IMR-90 (cell line): ENCODE results near the gene SIRPG. TPM values are rescaled to one million over a fixed set of nuclear protein-coding genes. Genes with fewer than 3 reads are reported as not detected.

Experiments used
- ATAC-seq: fragments of 200-7000 bp; cut with Tn5 transposase; 2 replicates; pipeline ENCODE4 v1.9.1; 2020; ENCODE audit warnings: low read depth, mild to moderate bottlenecking, moderate library complexity
- BruUV-seq: library from RNA; stranded (reverse); fragments of 400-500 nt; replicated peaks from 2 replicates; lab custom pipeline; 2021; lab: Mats Ljungman, UMichigan
- CTCF ChIA-PET: fragments of 300-600 bp; formaldehyde crosslinking; extraction: SDS; loops from one replicate; lab custom pipeline; 2021; ENCODE audit warnings: antibody characterized with exemption; lab: Yijun Ruan, JAX
- POLR2A ChIA-PET: fragments of 300-600 bp; sonication (Branson Sonifier 250); formaldehyde crosslinking; loops from one replicate; lab custom pipeline; 2022; ENCODE audit warnings: antibody characterized with exemption; ENCODE audit not compliant: unreplicated experiment; lab: Charles Lee
- DNase-seq: peaks from one replicate; pipeline ENCODE4 v3.0.0; 2013
- H2AFZ ChIP-seq: replicated peaks from 2 replicates; pipeline ENCODE3; 2013; ENCODE audit warnings: low read length, mild to moderate bottlenecking; ENCODE audit not compliant: poor library complexity
- H2AK5ac ChIP-seq: 2 replicates; pipeline ENCODE4 v1.6.1; 2013; ENCODE audit warnings: low read depth, low read length, inconsistent platforms
- H2AK9ac ChIP-seq: replicated peaks from 2 replicates; pipeline ENCODE3; 2013; ENCODE audit warnings: mild to moderate bottlenecking, low read depth, low read length, moderate library complexity; ENCODE audit not compliant: poor library complexity
- H2BK120ac ChIP-seq: 2 replicates; pipeline ENCODE4 v1.6.1; 2013; ENCODE audit warnings: low read depth, low read length, inconsistent platforms
- H2BK15ac ChIP-seq: 3 replicates; pipeline ENCODE4 v1.6.1; 2013; ENCODE audit warnings: low read depth, low read length, inconsistent platforms
- H2BK20ac ChIP-seq: 2 replicates; pipeline ENCODE4 v1.6.1; 2013; ENCODE audit warnings: low read depth, mild to moderate bottlenecking, inconsistent platforms, low read length, moderate library complexity
- H2BK5ac ChIP-seq: 2 replicates; pipeline ENCODE4 v1.6.1; 2013; ENCODE audit warnings: mild to moderate bottlenecking, low read depth, low read length, inconsistent platforms; ENCODE audit not compliant: poor library complexity, severe bottlenecking
- H3K14ac ChIP-seq: replicated peaks from 2 replicates; pipeline ENCODE4 v1.6.1; 2013; ENCODE audit warnings: low read depth, low read length, inconsistent platforms
- H3K18ac ChIP-seq: 2 replicates; pipeline ENCODE4 v1.6.1; 2013; ENCODE audit warnings: low read depth, low read length, control low read depth
- H3K23ac ChIP-seq: 2 replicates; pipeline ENCODE4 v1.6.1; 2013; ENCODE audit warnings: low read depth, low read length, inconsistent platforms
- H3K27ac ChIP-seq: 2 replicates; pipeline ENCODE4 v1.5.1; 2013; ENCODE audit warnings: mild to moderate bottlenecking, control low read depth, low read length; ENCODE audit not compliant: insufficient read depth
- H3K27me3 ChIP-seq: 2 replicates; pipeline ENCODE4 v1.6.1; 2013; ENCODE audit warnings: low read length; ENCODE audit not compliant: control insufficient read depth, insufficient read depth
- H3K36me3 ChIP-seq: 2 replicates; pipeline ENCODE4 v1.6.1; 2013; ENCODE audit warnings: low read length, mixed read lengths; ENCODE audit not compliant: control insufficient read depth, insufficient read depth
- H3K4ac ChIP-seq: 2 replicates; pipeline ENCODE4 v1.6.1; 2013; ENCODE audit warnings: low read depth, low read length, inconsistent platforms
- H3K4me1 ChIP-seq: 2 replicates; pipeline ENCODE4 v1.6.1; 2013; ENCODE audit warnings: low read length, mixed read lengths; ENCODE audit not compliant: control insufficient read depth, insufficient read depth
- H3K4me2 ChIP-seq: 2 replicates; pipeline ENCODE4 v1.6.1; 2013; ENCODE audit warnings: low read depth, mild to moderate bottlenecking, control low read depth, low read length, moderate library complexity
- H3K4me3 ChIP-seq: 2 replicates; pipeline ENCODE4 v1.5.1; 2013; ENCODE audit warnings: low read depth, mild to moderate bottlenecking, control low read depth, low read length, moderate library complexity; ENCODE audit not compliant: insufficient read depth
- H3K56ac ChIP-seq: 2 replicates; pipeline ENCODE4 v1.6.1; 2013; ENCODE audit warnings: low read length, inconsistent platforms; ENCODE audit not compliant: insufficient read depth; ENCODE audit errors: extremely low read depth
- H3K79me1 ChIP-seq, 2 experiments: 2 replicates each; pipeline ENCODE4 v1.6.1; 2013; ENCODE audit warnings: low read length in 2 of 2, inconsistent platforms in 1 of 2, low read depth in 1 of 2
- H3K9ac ChIP-seq: 2 replicates; pipeline ENCODE4 v1.6.1; 2013; ENCODE audit warnings: low read depth, low read length, control low read depth
- H3K9me1 ChIP-seq: 2 replicates; pipeline ENCODE4 v1.6.1; 2013; ENCODE audit warnings: low read length, inconsistent platforms; ENCODE audit not compliant: insufficient read depth
- H3K9me3 ChIP-seq: 2 replicates; pipeline ENCODE4 v1.6.1; 2013; ENCODE audit warnings: low read length; ENCODE audit not compliant: control insufficient read depth, insufficient read depth
- H4K20me1 ChIP-seq: 2 replicates; pipeline ENCODE4 v1.6.1; 2013; ENCODE audit warnings: low read length, inconsistent platforms; ENCODE audit not compliant: insufficient read depth
- H4K5ac ChIP-seq: 2 replicates; pipeline ENCODE4 v1.6.1; 2013; ENCODE audit warnings: mild to moderate bottlenecking, low read depth, low read length, control low read depth
- H4K8ac ChIP-seq, 2 experiments: 2 replicates each; pipeline ENCODE4 v1.6.1; 2013; ENCODE audit warnings: low read depth in 2 of 2, low read length in 2 of 2, control low read depth in 1 of 2, inconsistent platforms in 1 of 2
- H4K91ac ChIP-seq: 2 replicates; pipeline ENCODE4 v1.6.1; 2013; ENCODE audit warnings: low read depth, low read length, inconsistent platforms; ENCODE audit not compliant: insufficient read depth
- BHLHE40 ChIP-seq: fragments of 150-350 bp; IDR thresholded peaks from 2 replicates; pipeline ENCODE4 v1.6.1; 2016; ENCODE audit warnings: mild to moderate bottlenecking, low read depth, low read length
- CHD1 ChIP-seq: IDR thresholded peaks from 2 replicates; pipeline ENCODE4 v1.6.1; 2012; ENCODE audit warnings: low read depth, low read length, improper control_type of control experiment
- MAFK ChIP-seq: IDR thresholded peaks from 2 replicates; pipeline ENCODE4 v1.6.1; 2012; ENCODE audit warnings: low read depth, low read length, improper control_type of control experiment
- MAZ ChIP-seq: IDR thresholded peaks from 2 replicates; pipeline ENCODE4 v1.6.1; 2012; ENCODE audit warnings: low read depth, mild to moderate bottlenecking, low read length, improper control_type of control experiment, moderate library complexity, borderline replicate concordance
- POLR2A ChIP-seq: IDR thresholded peaks from 2 replicates; pipeline ENCODE4 v1.6.1; 2012; ENCODE audit warnings: mild to moderate bottlenecking, low read depth, low read length
- SMC3 ChIP-seq: fragments of 150-350 bp; IDR thresholded peaks from 2 replicates; pipeline ENCODE4 v1.6.1; 2016; ENCODE audit warnings: low read depth, mild to moderate bottlenecking, antibody characterized with exemption, low read length, moderate library complexity
- WGBS, 2 experiments: methylation state at CpG; one replicate each; pipeline versions ENCODE4 v1.1.5 to v1.1.7; 2013; ENCODE audit warnings: missing lambda C conversion rate in 2 of 2; ENCODE audit not compliant: insufficient read length in 1 of 2; ENCODE audit errors: extremely low coverage in 2 of 2; 5-methylcytosine and 5-hydroxymethylcytosine counted together
- dilution Hi-C: fragments of 300-500 bp; cut with HindIII; formaldehyde crosslinking; loops from one replicate; pipeline ENCODE4 v1.14.3; 2018; ENCODE audit warnings: low sequenced_read_pairs; ENCODE audit not compliant: unreplicated experiment
- in situ Hi-C: fragments of 300-500 bp; cut with MboI; formaldehyde crosslinking; loops from 3 replicates; pipeline ENCODE4 v1.14.3; 2019; ENCODE audit warnings: low sequenced_read_pairs, inconsistent platforms, mixed read lengths
- intact Hi-C: fragments of 100-400 bp; cut with micrococcal nuclease; formaldehyde crosslinking; loops from 2 replicates; pipeline ENCODE4 v1.10.0; 2022
- polyA plus RNA-seq, 3 experiments: library from polyadenylated mRNA; depleted of rRNA; stranded (reverse); fragments of >200 nt; gene quantifications; 2 replicates each; pipeline ENCODE4 v1.2.3, GENCODE V29; 2012; ENCODE audit warnings: low replicate concordance in 1 of 3
- total RNA-seq: library from RNA; depleted of rRNA; stranded (reverse); fragments of >200 nt; gene quantifications from 2 replicates; pipeline ENCODE4 v1.2.3, GENCODE V29; 2012
- TF ChIP-seq, protein P1 (sequence below): fragments of 150-350 bp; IDR thresholded peaks from 2 replicates; pipeline ENCODE4 v1.6.1; 2016; ENCODE audit warnings: low read depth, mild to moderate bottlenecking, low read length, moderate library complexity, borderline replicate concordance
- TF ChIP-seq, protein P2 (sequence below): fragments of 150-350 bp; IDR thresholded peaks from 2 replicates; pipeline ENCODE4 v1.6.1; 2017; ENCODE audit warnings: mild to moderate bottlenecking, antibody characterized with exemption, low read length, low read depth

SIRPG gene
- total and polyA plus RNA-seq, 2 of the 4 experiments (the other 2 are of a cell fraction), result not detected

DNA sequence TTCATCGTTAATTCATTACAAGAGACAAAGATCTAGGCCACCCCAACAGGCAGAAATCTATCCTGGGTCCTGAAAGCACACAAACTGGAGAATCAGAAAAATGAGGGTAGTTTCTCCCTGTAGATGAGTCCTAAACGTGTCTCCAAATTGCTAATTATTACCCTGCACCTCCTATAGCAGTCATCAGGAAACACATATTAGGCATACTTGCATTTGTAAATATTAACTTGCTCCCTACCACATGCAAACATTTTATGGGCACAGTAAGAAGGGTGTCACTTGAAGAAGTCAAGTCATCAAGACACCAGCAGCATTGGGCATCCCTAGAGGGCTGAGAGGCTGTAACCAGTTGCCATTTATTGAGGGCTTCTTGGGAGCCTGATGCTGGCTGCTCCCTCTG lies 19.8 kb downstream of the SIRPG start:
- Histone ChIP-seq H3K4ac (no peak overlapping the region), H3K79me1 (no peaks in the 10 kb centered on the region), H3K4me2 (no peak overlapping the region), H4K8ac (no peak overlapping the region), H3K27ac (no peak overlapping the region), H4K91ac (no peak overlapping the region), H3K9me3 (no peaks in the 10 kb centered on the region), H3K4me1 (no peaks in the 10 kb centered on the region), H2BK5ac (no peak overlapping the region), H2BK20ac (no peak overlapping the region), H2AK9ac (no peak overlapping the region), H2BK120ac (no peak overlapping the region), H2BK15ac (no peak overlapping the region), H3K23ac (no peak overlapping the region), H4K20me1 (no peaks in the 10 kb centered on the region), H3K27me3 (no peaks in the 10 kb centered on the region), H2AK5ac (no peak overlapping the region), H3K9me1 (no peaks in the 10 kb centered on the region), H3K36me3 (no peaks in the 10 kb centered on the region), H3K18ac (no peak overlapping the region), H3K14ac (no peak overlapping the region), H2AFZ (no peak overlapping the region), H4K5ac (no peak overlapping the region), H3K56ac (no peak overlapping the region), H3K4me3 (no peak overlapping the region), H3K9ac (no peak overlapping the region)
- intact Hi-C loops, result no loop called here
- DNase-seq (no peak), ATAC-seq (no peak)
- in situ Hi-C loops, result no loop called here
- no TSS peak for BruUV-seq
- ChIA-PET POLR2A (no interaction called here), CTCF (no interaction called here)
- no CpG with 5 or more reads among the region's 2 CpGs for WGBS, 2 experiments
- TF ChIP-seq POLR2A (no peak), MAFK (no peak), SMC3 (no peak), BHLHE40 (no peak), CHD1 (no peak), MAZ (no peak)
- TF ChIP-seq, protein P1, sequence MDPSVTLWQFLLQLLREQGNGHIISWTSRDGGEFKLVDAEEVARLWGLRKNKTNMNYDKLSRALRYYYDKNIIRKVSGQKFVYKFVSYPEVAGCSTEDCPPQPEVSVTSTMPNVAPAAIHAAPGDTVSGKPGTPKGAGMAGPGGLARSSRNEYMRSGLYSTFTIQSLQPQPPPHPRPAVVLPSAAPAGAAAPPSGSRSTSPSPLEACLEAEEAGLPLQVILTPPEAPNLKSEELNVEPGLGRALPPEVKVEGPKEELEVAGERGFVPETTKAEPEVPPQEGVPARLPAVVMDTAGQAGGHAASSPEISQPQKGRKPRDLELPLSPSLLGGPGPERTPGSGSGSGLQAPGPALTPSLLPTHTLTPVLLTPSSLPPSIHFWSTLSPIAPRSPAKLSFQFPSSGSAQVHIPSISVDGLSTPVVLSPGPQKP, result no peak
- TF ChIP-seq, protein P2, sequence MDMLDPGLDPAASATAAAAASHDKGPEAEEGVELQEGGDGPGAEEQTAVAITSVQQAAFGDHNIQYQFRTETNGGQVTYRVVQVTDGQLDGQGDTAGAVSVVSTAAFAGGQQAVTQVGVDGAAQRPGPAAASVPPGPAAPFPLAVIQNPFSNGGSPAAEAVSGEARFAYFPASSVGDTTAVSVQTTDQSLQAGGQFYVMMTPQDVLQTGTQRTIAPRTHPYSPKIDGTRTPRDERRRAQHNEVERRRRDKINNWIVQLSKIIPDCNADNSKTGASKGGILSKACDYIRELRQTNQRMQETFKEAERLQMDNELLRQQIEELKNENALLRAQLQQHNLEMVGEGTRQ, result no peak
- dilution Hi-C loops, result no loop called here
